SW 1271 (cell line): ENCODE data around the gene PPP6R2.
"Not testable (repeated sequence)": the region's sequence is repeated elsewhere in the genome, so short reads cannot be mapped to it uniquely, and the experiment has no call there.

Experiments
- DNase-seq, 2 experiments: peaks; one replicate each; lab custom pipeline; 2025; lab: John Stamatoyannopoulos, UW

The PPP6R2 gene

GRCh38 chr22:50432131-50432876 lies 89.2 kb downstream of the PPP6R2 start:
- no peak for DNase-seq

- not testable (repeated sequence) for DNase-seq
These were observed 89.9 kb downstream of the PPP6R2 start for GRCh38 chr22:50432877-50433510.

- DNase-seq, result no peak
These were observed 91.7 kb downstream of the PPP6R2 start for GRCh38 chr22:50434849-50435248.

- no peak for DNase-seq
These were observed 92.3 kb downstream of the PPP6R2 start for GRCh38 chr22:50435291-50436014.

GRCh38 chr22:50436015-50436830 lies 93.1 kb downstream of the PPP6R2 start:
- DNase-seq, result no peak

- DNase-seq, result no peak
These were observed 93.8 kb downstream of the PPP6R2 start for GRCh38 chr22:50436841-50437341.

GRCh38 chr22:50437511-50438304 lies 94.6 kb downstream of the PPP6R2 start:
- DNase-seq, result no peak

GRCh38 chr22:50438305-50439275 lies 95.5 kb downstream of the PPP6R2 start:
- DNase-seq, result no peak

- no peak for DNase-seq
These were observed 96.3 kb downstream of the PPP6R2 start for GRCh38 chr22:50439314-50439870.

- DNase-seq, result no peak
These were observed 96.8 kb downstream of the PPP6R2 start for GRCh38 chr22:50439871-50440331.

- no peak for DNase-seq
These were observed 97.6 kb downstream of the PPP6R2 start for GRCh38 chr22:50440544-50441249.

- no peak for DNase-seq
These were observed 98.4 kb downstream of the PPP6R2 start for GRCh38 chr22:50441428-50441993.

- no peak for DNase-seq
These were observed 100.1 kb downstream of the PPP6R2 start for GRCh38 chr22:50443197-50443596.

GRCh38 chr22:50443801-50444625 lies 100.9 kb downstream of the PPP6R2 start:
- DNase-seq, result no peak

- peak in 1 of 2 experiments; percentile 7 for DNase-seq
These were observed 101.5 kb downstream of the PPP6R2 start for GRCh38 chr22:50444663-50445062.

GRCh38 chr22:50445071-50445879 lies 102.1 kb downstream of the PPP6R2 start:
- DNase-seq, result no peak
